ENCODE results near the gene DIAPH2.

GRCh38 chrX:96883608-96884007 is 199.0 kb downstream of the DIAPH2 start, which contains the start of gene RPA4:
- no peak for TF ChIP-seq POLR2A (IDR thresholded peaks at IDR 0.05)
- no peak for TF ChIP-seq POLR2AphosphoS5 (IDR thresholded peaks at IDR 0.05)

All from spleen (tissue), 3 donors.